CD14-positive monocyte (primary cell): Measurements from ENCODE around the gene ATP2A1. TPM values are rescaled to one million over a fixed set of nuclear protein-coding genes. Genes with fewer than 3 reads are reported as not detected.
A peak's percentile ranks its signal among the peaks of the same experiment; 100 is the strongest.

ENCODE experiments used
- DNase-seq, 3 donors: peaks; one replicate each; pipeline ENCODE4 v3.0.0-alpha.2; 2011 to 2022
- H2AFZ ChIP-seq: 2 replicates; pipeline ENCODE4 v1.6.0; 2012; ENCODE audit warnings: mild to moderate bottlenecking, low read depth, low read length, inconsistent platforms; ENCODE audit not compliant: insufficient read depth, poor library complexity, severe bottlenecking
- H3K27ac ChIP-seq, 2 donors: 1 replicate in 1 of 2; 2 replicates in 1 of 2; pipeline ENCODE4 v1.5.1; 2012 to 2013; ENCODE audit warnings: low read length in 2 of 2, control low read depth in 1 of 2, inconsistent platforms in 1 of 2, low read depth in 1 of 2, mild to moderate bottlenecking in 1 of 2
- H3K27me3 ChIP-seq, 2 donors: one replicate each; pipeline versions ENCODE4 v1.6.0 to v1.6.1; 2011 to 2013; ENCODE audit warnings: low read length in 2 of 2; ENCODE audit not compliant: control insufficient read depth in 2 of 2, insufficient read depth in 2 of 2
- H3K36me3 ChIP-seq, 2 donors: replicated peaks in 1 of 2; 1 replicate in 1 of 2; 2 replicates in 1 of 2; pipeline versions ENCODE4 v1.5.1 to v1.6.1; 2012 to 2013; ENCODE audit warnings: low read length in 2 of 2, control low read depth in 1 of 2, inconsistent platforms in 1 of 2, mild to moderate bottlenecking in 1 of 2; ENCODE audit not compliant: insufficient read depth in 2 of 2, control insufficient read depth in 1 of 2
- H3K4me1 ChIP-seq, 2 donors: 1 replicate in 1 of 2; 2 replicates in 1 of 2; pipeline versions ENCODE4 v1.5.1 to v1.6.1; 2012 to 2013; ENCODE audit warnings: low read length in 2 of 2, control low read depth in 1 of 2, inconsistent platforms in 1 of 2, mild to moderate bottlenecking in 1 of 2, moderate library complexity in 1 of 2; ENCODE audit not compliant: insufficient read depth in 2 of 2, control insufficient read depth in 1 of 2
- H3K4me2 ChIP-seq: replicated peaks from 2 replicates; pipeline ENCODE3; 2012; ENCODE audit warnings: low read length, moderate library complexity, mild to moderate bottlenecking; ENCODE audit not compliant: poor library complexity, severe bottlenecking; ENCODE audit errors: extremely low read depth
- H3K4me3 ChIP-seq, 3 experiments: fragments of 200-600 bp in 1 of 3; sonication (generic) in 1 of 3; replicated peaks in 1 of 3; 1 replicate in 2 of 3; 2 replicates in 1 of 3; pipeline ENCODE4 v1.5.1; 2011 to 2013; ENCODE audit warnings: low read length in 3 of 3, mild to moderate bottlenecking in 3 of 3, control low read depth in 2 of 3, low read depth in 2 of 3, inconsistent platforms in 1 of 3, moderate library complexity in 1 of 3
- H3K79me2 ChIP-seq: 2 replicates; pipeline ENCODE4 v1.6.0; 2012; ENCODE audit warnings: mild to moderate bottlenecking, control low read depth, inconsistent platforms, low read length, moderate library complexity; ENCODE audit not compliant: insufficient read depth
- H3K9ac ChIP-seq: 2 replicates; pipeline ENCODE4 v1.6.0; 2017; ENCODE audit warnings: low read length, mild to moderate bottlenecking; ENCODE audit not compliant: insufficient read depth, poor library complexity, severe bottlenecking
- H3K9me3 ChIP-seq, 2 donors: replicated peaks in 1 of 2; 1 replicate in 1 of 2; 2 replicates in 1 of 2; pipeline versions ENCODE4 v1.5.1 to v1.6.1; 2012 to 2013; ENCODE audit warnings: low read length in 2 of 2, control low read depth in 1 of 2; ENCODE audit not compliant: control insufficient read depth in 1 of 2, insufficient read depth in 1 of 2
- H4K20me1 ChIP-seq: 2 replicates; pipeline ENCODE4 v1.6.0; 2012; ENCODE audit warnings: mild to moderate bottlenecking, low read length, control low read depth, moderate library complexity; ENCODE audit not compliant: insufficient read depth
- H3K27ac Mint-ChIP-seq, 7 donors: one replicate each; pipeline ENCODE4 v1.8.0; 2020; ENCODE audit warnings: mild to moderate bottlenecking in 7 of 7, mixed read lengths in 7 of 7, moderate library complexity in 6 of 7, inconsistent platforms in 2 of 7
- H3K27me3 Mint-ChIP-seq, 3 donors: one replicate each; pipeline ENCODE4 v1.8.0; 2021 to 2022; ENCODE audit warnings: low read depth in 3 of 3, mild to moderate bottlenecking in 3 of 3, mixed read lengths in 3 of 3, moderate library complexity in 3 of 3, inconsistent platforms in 1 of 3
- H3K36me3 Mint-ChIP-seq, 2 donors: one replicate each; pipeline ENCODE4 v1.8.0; 2020; ENCODE audit warnings: mixed read lengths in 2 of 2, inconsistent platforms in 1 of 2, mild to moderate bottlenecking in 1 of 2
- H3K4me1 Mint-ChIP-seq: one replicate; pipeline ENCODE4 v1.8.0; 2020; ENCODE audit warnings: mild to moderate bottlenecking, mixed read lengths
- H3K4me3 Mint-ChIP-seq, 2 donors: one replicate each; pipeline ENCODE4 v1.8.0; 2020; ENCODE audit warnings: mild to moderate bottlenecking in 2 of 2, mixed read lengths in 2 of 2, moderate library complexity in 1 of 2
- H3K9me3 Mint-ChIP-seq, 7 donors: one replicate each; pipeline ENCODE4 v1.8.0; 2020 to 2022; ENCODE audit warnings: mixed read lengths in 7 of 7, mild to moderate bottlenecking in 6 of 7, moderate library complexity in 6 of 7, inconsistent platforms in 2 of 7
- WGBS: methylation state at CpG from one replicate; pipeline ENCODE4 v1.1.5; 2013; ENCODE audit warnings: missing lambda C conversion rate; ENCODE audit not compliant: insufficient coverage; 5-methylcytosine and 5-hydroxymethylcytosine counted together
- intact Hi-C, 2 donors: fragments of 100-400 bp; cut with micrococcal nuclease; formaldehyde crosslinking; loops; one replicate each; pipeline versions ENCODE4 v1.15.0 to v1.15.1; 2023
- polyA plus RNA-seq, 3 donors: library from polyadenylated mRNA; depleted of rRNA in 1 of 3; unstranded in 2 of 3; stranded (reverse) in 1 of 3; fragments of 300-500 nt in 2 of 3; fragments of >200 nt in 1 of 3; fragmentation: Illumina TruSeq in 2 of 3; gene quantifications; 1 replicate in 2 of 3; 2 replicates in 1 of 3; pipeline ENCODE4 v1.2.3, GENCODE V29; 2012 to 2021
- TF ChIP-seq, protein P1 (sequence below): fragments of 200-600 bp; IDR thresholded peaks from one replicate; pipeline ENCODE4 v1.8.0; 2022; ENCODE audit warnings: antibody characterized with exemption, mild to moderate bottlenecking

Gene ATP2A1
- polyA plus RNA-seq, 3 donors, result 0.57 TPM; not detected in 2

DNA sequence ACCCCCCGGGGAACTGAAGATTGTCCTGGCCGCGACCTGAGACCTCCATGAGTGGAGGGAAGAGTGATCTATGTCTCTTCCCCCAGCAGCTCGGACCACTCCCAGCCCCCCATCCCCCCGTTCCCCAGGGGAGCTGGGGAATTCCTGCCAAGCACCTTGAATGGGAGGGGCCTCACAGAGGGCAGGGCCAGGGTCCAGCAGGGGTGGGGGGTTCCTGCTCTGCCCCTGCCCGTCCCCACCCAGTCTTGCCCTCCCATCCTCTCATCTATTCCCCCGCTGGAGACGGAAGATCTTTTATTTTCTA is 41.6 kb upstream of the ATP2A1 start:
- H3K4me2 ChIP-seq, result no peak overlapping the region
- H3K36me3 ChIP-seq, result peaks cover 60 to 79% of the 10 kb centered on the region in 2 donors
- Mint-ChIP-seq H3K27me3 (no peaks in the 10 kb centered on the region), H3K27ac (peak overlapping the region in 1 of 7 donors; percentile 7), H3K4me3 (no peak overlapping the region), H3K9me3 (no peaks in the 10 kb centered on the region), H3K4me1 (peaks cover 20% of the 10 kb centered on the region), H3K36me3 (peaks cover 68 to 81% of the 10 kb centered on the region in 2 donors)
- peaks cover 3% of the 10 kb centered on the region for H3K79me2 ChIP-seq
- peaks cover 13 to 20% of the 10 kb centered on the region in 2 donors for H3K4me1 ChIP-seq
- no peak overlapping the region for H3K27ac ChIP-seq
- no CpG with 5 or more reads among the region's 8 CpGs for WGBS
- H4K20me1 ChIP-seq, result peaks cover 64% of the 10 kb centered on the region
- TF ChIP-seq, protein P1, sequence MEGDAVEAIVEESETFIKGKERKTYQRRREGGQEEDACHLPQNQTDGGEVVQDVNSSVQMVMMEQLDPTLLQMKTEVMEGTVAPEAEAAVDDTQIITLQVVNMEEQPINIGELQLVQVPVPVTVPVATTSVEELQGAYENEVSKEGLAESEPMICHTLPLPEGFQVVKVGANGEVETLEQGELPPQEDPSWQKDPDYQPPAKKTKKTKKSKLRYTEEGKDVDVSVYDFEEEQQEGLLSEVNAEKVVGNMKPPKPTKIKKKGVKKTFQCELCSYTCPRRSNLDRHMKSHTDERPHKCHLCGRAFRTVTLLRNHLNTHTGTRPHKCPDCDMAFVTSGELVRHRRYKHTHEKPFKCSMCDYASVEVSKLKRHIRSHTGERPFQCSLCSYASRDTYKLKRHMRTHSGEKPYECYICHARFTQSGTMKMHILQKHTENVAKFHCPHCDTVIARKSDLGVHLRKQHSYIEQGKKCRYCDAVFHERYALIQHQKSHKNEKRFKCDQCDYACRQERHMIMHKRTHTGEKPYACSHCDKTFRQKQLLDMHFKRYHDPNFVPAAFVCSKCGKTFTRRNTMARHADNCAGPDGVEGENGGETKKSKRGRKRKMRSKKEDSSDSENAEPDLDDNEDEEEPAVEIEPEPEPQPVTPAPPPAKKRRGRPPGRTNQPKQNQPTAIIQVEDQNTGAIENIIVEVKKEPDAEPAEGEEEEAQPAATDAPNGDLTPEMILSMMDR, result no peak
- no peak overlapping the region for H3K9ac ChIP-seq
- intact Hi-C loops, result no loop called here
- no peak overlapping the region for H3K4me3 ChIP-seq
- no peaks in the 10 kb centered on the region for H3K9me3 ChIP-seq
- no peaks in the 10 kb centered on the region for H3K27me3 ChIP-seq
- no peak overlapping the region for H2AFZ ChIP-seq
- DNase-seq, result no peak

DNA sequence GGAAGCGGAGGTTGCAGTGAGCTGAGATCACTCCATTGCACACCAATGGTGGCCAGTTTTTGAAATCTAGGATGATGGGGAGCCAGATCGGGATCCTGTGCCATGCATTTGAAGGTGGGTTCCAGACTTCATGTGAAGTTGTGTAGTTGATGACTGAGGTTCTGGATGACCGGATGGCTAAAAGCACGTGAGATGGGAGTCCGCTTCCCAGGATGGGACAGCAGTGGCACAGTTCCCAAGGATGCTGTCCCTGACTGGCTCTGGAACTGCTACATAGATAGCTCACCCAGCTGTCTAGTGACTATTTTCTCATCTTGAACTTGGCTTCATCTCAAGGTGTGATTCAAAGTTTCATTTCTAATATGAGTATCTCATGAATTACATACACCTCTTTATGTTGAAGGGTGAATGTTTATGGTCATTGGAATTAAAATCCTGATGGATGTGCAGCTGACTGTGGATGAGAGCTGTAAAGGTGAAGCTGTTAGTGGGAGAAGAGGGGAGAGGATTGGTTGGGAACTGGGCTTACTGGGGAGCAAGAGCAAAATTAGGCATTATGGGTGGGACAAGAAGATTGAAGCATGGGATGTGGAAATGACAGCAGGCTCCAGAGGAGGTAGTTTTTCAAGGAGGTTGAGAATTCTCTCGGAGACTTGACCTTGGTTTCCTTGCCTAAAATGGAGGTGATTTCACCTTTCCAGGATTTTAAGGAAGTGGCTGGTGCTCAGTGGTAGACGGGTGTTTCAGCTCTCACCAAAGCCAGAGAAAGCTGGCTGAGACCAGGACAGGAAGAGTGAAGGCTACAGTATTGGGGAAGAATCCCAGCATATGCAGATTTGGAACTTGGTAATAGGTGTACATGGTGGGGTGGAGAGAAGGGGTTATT is 40.4 kb upstream of the ATP2A1 start:
- Mint-ChIP-seq H3K27me3 (no peaks in the 10 kb centered on the region), H3K27ac (peak overlapping the region in 6 of 7 donors; percentile 2 to 85 (median 48)), H3K4me1 (peaks cover 20% of the 10 kb centered on the region), H3K4me3 (no peak overlapping the region), H3K9me3 (no peaks in the 10 kb centered on the region), H3K36me3 (peaks cover 68 to 81% of the 10 kb centered on the region in 2 donors)
- H3K9ac ChIP-seq, result no peak overlapping the region
- intact Hi-C loops, result no loop called here
- H3K27me3 ChIP-seq, result no peaks in the 10 kb centered on the region
- peaks cover 52% of the 10 kb centered on the region for H4K20me1 ChIP-seq
- peak overlapping the region in 1 of 2 donors; percentile 32 for H3K27ac ChIP-seq
- no peak overlapping the region for H2AFZ ChIP-seq
- peaks cover 60 to 79% of the 10 kb centered on the region in 2 donors for H3K36me3 ChIP-seq
- no peak overlapping the region for H3K4me2 ChIP-seq
- H3K79me2 ChIP-seq, result no peaks in the 10 kb centered on the region
- TF ChIP-seq, protein P1, result no peak
- H3K4me1 ChIP-seq, result peaks cover 13 to 20% of the 10 kb centered on the region in 2 donors
- H3K9me3 ChIP-seq, result no peaks in the 10 kb centered on the region
- H3K4me3 ChIP-seq, result no peak overlapping the region
- WGBS, result 93% methylated on average over 7 of the region's 7 CpGs
- DNase-seq, result no peak
